Subcutaneous abdominal adipose tissue (tissue), 5 donors: ENCODE measurements around the gene EPB41L2.

ENCODE experiments used
- H3K27ac ChIP-seq: one replicate; pipeline ENCODE4 v1.7.0; 2013; ENCODE audit warnings: low read depth, mild to moderate bottlenecking, inconsistent platforms, low read length, moderate library complexity
- H3K27me3 ChIP-seq, 5 donors: one replicate each; pipeline ENCODE4 v1.7.0; 2013; ENCODE audit warnings: low read length in 5 of 5, inconsistent platforms in 1 of 5; ENCODE audit not compliant: control insufficient read depth in 5 of 5, insufficient read depth in 4 of 5
- H3K36me3 ChIP-seq, 5 donors: one replicate each; pipeline ENCODE4 v1.7.0; 2013; ENCODE audit warnings: low read length in 5 of 5; ENCODE audit not compliant: control insufficient read depth in 5 of 5, insufficient read depth in 5 of 5
- H3K4me1 ChIP-seq, 5 donors: one replicate each; pipeline ENCODE4 v1.7.0; 2013; ENCODE audit warnings: low read length in 5 of 5, mild to moderate bottlenecking in 3 of 5, moderate library complexity in 1 of 5; ENCODE audit not compliant: control insufficient read depth in 5 of 5, insufficient read depth in 5 of 5
- H3K4me3 ChIP-seq, 5 donors: one replicate each; pipeline ENCODE4 v1.7.0; 2013; ENCODE audit warnings: low read length in 5 of 5, low read depth in 1 of 5
- H3K9ac ChIP-seq, 5 donors: one replicate each; pipeline ENCODE4 v1.7.0; 2013; ENCODE audit warnings: low read length in 5 of 5, mild to moderate bottlenecking in 4 of 5, moderate library complexity in 3 of 5
- H3K9me3 ChIP-seq, 5 donors: one replicate each; pipeline ENCODE4 v1.7.0; 2013; ENCODE audit warnings: low read length in 5 of 5; ENCODE audit not compliant: control insufficient read depth in 5 of 5
- donor health status: healthy.
- donor health status: healthy.
- donor health status: healthy.
- donor health status: healthy.
- donor health status: healthy.

Gene EPB41L2

GRCh38 chr6:131039345-131039680 lies 23.7 kb downstream of the EPB41L2 start:
- Histone ChIP-seq H3K36me3 (no peaks in the 10 kb centered on the region), H3K9ac (no peak overlapping the region), H3K9me3 (no peaks in the 10 kb centered on the region), H3K4me3 (no peak overlapping the region), H3K27me3 (no peaks in the 10 kb centered on the region), H3K4me1 (peaks cover 3 to 26% (median 14%) of the 10 kb centered on the region in 5 donors), H3K27ac (peak overlapping the region; percentile 37)

GRCh38 chr6:131038597-131039344 lies 24.3 kb downstream of the EPB41L2 start:
- Histone ChIP-seq H3K9ac (no peak overlapping the region), H3K9me3 (no peaks in the 10 kb centered on the region), H3K36me3 (no peaks in the 10 kb centered on the region), H3K4me3 (no peak overlapping the region), H3K27ac (peak overlapping the region; percentile 37), H3K27me3 (no peaks in the 10 kb centered on the region), H3K4me1 (peaks cover 3 to 26% (median 14%) of the 10 kb centered on the region in 5 donors)

DNA sequence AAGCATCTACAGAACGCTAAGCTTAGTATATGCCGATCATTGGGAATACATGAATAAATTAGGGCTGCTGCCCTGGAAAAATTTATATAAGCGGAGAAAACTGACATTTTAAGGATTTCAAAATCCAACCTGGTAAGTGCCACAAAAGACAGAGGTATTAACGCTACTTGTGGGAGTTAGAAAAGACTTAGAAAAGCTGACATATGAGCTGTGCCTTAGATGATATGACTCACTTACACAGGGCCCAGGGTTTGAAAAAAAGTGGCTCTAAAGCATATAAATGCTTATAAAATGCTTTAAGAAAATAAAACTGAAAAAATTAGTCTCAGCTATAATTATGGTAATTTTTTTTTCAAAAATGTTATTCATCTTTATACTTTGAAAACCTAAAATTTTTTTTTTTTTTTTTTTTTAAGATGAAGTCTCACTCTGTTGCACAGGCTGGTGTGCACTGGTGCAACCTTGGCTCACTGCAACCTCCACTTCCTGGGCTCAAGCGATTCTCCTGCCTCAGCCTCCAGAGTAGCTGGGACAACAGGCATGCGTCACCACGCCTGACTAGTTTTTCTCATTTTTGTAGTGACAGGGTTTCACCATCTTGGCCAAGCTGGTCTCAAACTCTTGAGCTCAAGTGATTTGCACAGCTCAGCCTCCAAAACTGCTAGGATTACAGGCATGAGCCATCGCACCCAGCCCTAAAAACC lies 25.7 kb downstream of the EPB41L2 start:
- no peaks in the 10 kb centered on the region for H3K9me3 ChIP-seq
- no peaks in the 10 kb centered on the region for H3K36me3 ChIP-seq
- no peaks in the 10 kb centered on the region for H3K27me3 ChIP-seq
- no peak overlapping the region for H3K27ac ChIP-seq
- H3K4me1 ChIP-seq: peaks cover 3 to 21% (median 14%) of the 10 kb centered on the region in 5 donors
- peak overlapping the region in 2 of 5 donors; percentile 22 to 24 for H3K9ac ChIP-seq
- H3K4me3 ChIP-seq: no peak overlapping the region

- Histone ChIP-seq H3K4me3 (no peak overlapping the region), H3K9ac (peak overlapping the region in 1 of 5 donors; percentile 24), H3K4me1 (peaks cover 3 to 21% (median 14%) of the 10 kb centered on the region in 5 donors), H3K9me3 (no peaks in the 10 kb centered on the region), H3K27ac (no peak overlapping the region), H3K27me3 (no peaks in the 10 kb centered on the region), H3K36me3 (no peaks in the 10 kb centered on the region)
These were observed 26.4 kb downstream of the EPB41L2 start for GRCh38 chr6:131036601-131037000.

DNA sequence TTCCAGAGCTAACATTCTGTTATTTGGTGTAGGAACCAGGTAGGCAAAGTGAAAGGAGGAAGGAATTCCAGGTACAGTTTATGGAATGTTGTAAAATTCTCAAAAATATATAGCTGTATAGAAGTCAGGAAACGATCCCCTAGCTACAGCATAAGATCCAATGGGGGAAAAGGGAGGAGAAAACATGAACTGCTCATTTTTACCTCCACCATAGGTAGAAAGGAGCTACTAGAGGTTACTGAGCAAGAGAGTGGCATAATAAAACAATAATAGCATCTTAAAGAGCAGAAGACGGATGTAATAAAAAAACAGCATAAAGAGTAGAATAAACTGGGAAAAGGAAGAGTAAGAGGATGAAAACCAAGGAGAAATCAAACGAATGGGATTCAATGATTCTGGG lies 26.9 kb downstream of the EPB41L2 start:
- H3K36me3 ChIP-seq: no peaks in the 10 kb centered on the region
- no peak overlapping the region for H3K9ac ChIP-seq
- H3K4me3 ChIP-seq: no peak overlapping the region
- no peaks in the 10 kb centered on the region for H3K9me3 ChIP-seq
- peaks cover 3 to 21% (median 14%) of the 10 kb centered on the region in 5 donors for H3K4me1 ChIP-seq
- H3K27ac ChIP-seq: no peak overlapping the region
- H3K27me3 ChIP-seq: no peaks in the 10 kb centered on the region

- H3K9me3 ChIP-seq: no peaks in the 10 kb centered on the region
- peaks cover 3 to 21% (median 14%) of the 10 kb centered on the region in 5 donors for H3K4me1 ChIP-seq
- H3K4me3 ChIP-seq: no peak overlapping the region
- no peaks in the 10 kb centered on the region for H3K27me3 ChIP-seq
- no peaks in the 10 kb centered on the region for H3K36me3 ChIP-seq
- no peak overlapping the region for H3K27ac ChIP-seq
- H3K9ac ChIP-seq: no peak overlapping the region
These were observed 27.5 kb downstream of the EPB41L2 start for GRCh38 chr6:131035582-131035981.

GRCh38 chr6:131033631-131034030 lies 29.4 kb downstream of the EPB41L2 start:
- no peaks in the 10 kb centered on the region for H3K9me3 ChIP-seq
- no peak overlapping the region for H3K27ac ChIP-seq
- no peaks in the 10 kb centered on the region for H3K36me3 ChIP-seq
- H3K4me1 ChIP-seq: peaks cover 0 to 30% (median 19%) of the 10 kb centered on the region in 5 donors
- no peak overlapping the region for H3K4me3 ChIP-seq
- no peak overlapping the region for H3K9ac ChIP-seq
- no peaks in the 10 kb centered on the region for H3K27me3 ChIP-seq

DNA sequence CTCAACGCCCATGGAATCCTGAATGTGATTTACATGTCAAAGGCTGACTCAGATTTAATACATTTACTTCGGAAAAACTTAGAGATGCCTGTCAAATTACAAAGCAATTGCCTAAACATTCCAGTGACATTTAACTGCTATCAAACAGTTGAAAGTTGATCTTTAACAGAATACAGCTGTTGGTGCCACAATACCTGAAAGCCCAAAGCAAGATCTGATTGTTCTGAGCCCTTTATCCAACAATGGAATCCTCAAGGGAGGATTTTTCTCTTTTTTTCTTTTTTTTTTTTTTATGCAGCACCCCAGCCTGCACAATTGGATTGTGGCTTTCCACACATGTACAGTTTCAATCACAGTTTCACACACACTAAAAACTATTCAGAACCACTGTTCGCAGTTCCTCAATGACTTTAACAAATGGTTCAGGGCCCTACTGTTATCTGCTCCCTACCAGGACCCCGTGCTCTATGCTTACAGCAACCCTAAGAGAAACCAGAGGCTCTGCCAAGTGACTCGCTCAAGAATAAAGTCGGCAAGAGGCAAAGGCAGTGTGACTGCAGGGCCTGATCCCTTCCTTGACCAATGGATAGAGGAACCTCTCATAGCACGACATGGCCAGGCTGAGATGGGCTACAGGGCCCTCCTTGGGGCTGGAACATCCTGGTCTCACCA lies 33.3 kb downstream of the EPB41L2 start:
- H3K9me3 ChIP-seq: no peaks in the 10 kb centered on the region
- no peak overlapping the region for H3K27ac ChIP-seq
- no peaks in the 10 kb centered on the region for H3K36me3 ChIP-seq
- peaks cover 0 to 28% (median 24%) of the 10 kb centered on the region in 5 donors for H3K4me1 ChIP-seq
- no peaks in the 10 kb centered on the region for H3K27me3 ChIP-seq
- peak overlapping the region in 1 of 5 donors; percentile 35 for H3K4me3 ChIP-seq
- H3K9ac ChIP-seq: no peak overlapping the region

DNA sequence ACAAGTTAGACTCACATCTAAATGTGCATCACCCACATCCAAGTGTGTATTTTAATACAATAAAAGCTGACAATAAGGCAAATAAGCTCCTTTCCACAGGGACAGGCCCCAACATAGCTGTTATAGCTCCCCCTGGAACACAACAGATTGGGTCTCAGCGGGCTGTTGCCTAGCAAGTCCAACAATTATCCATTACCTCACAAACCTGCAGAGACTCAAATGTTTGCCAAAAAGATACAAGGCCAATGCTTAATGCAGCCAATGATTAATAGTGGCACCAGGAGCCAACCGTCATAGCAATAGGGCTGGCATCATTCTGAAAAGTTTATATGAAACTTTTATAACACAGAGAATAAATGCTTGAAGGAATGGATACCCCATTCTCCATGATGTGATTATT lies 35.7 kb downstream of the EPB41L2 start:
- no peak overlapping the region for H3K27ac ChIP-seq
- no peak overlapping the region for H3K4me3 ChIP-seq
- H3K27me3 ChIP-seq: no peaks in the 10 kb centered on the region
- no peaks in the 10 kb centered on the region for H3K36me3 ChIP-seq
- H3K4me1 ChIP-seq: peaks cover 0 to 28% (median 26%) of the 10 kb centered on the region in 5 donors
- no peak overlapping the region for H3K9ac ChIP-seq
- no peaks in the 10 kb centered on the region for H3K9me3 ChIP-seq

DNA sequence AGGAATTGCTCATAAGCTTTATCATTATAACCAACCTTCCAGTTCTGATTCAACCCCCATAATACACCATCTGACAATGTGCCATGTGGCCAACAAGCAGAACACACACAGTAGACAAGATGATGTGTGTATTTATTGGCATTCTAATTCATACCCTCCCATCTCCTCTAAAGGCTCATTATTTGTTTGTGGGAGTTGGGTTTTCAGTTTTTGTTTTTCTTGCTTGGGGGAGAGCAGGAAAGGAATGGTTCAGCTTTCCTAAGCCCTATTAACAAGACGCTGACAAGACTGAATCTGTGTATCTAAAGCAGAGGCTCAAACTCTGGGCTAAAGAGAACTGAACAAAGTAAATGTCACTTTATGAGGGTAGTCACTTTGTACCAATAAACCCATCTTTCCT lies 36.8 kb downstream of the EPB41L2 start:
- Histone ChIP-seq H3K9me3 (no peaks in the 10 kb centered on the region), H3K4me1 (peaks cover 0 to 28% (median 26%) of the 10 kb centered on the region in 5 donors), H3K27ac (no peak overlapping the region), H3K9ac (no peak overlapping the region), H3K27me3 (no peaks in the 10 kb centered on the region), H3K36me3 (no peaks in the 10 kb centered on the region), H3K4me3 (no peak overlapping the region)
